MM.1S (cell line): ENCODE data around the gene LOXHD1.
A peak's percentile ranks its signal among the peaks of the same experiment; 100 is the strongest.

Source experiments
- DNase-seq: peaks from one replicate; pipeline ENCODE4 v3.0.0-alpha.2; 2015
- H2AFZ ChIP-seq: fragments of 300-600 bp; sonication (generic); 2 replicates; pipeline ENCODE4 v1.6.0; 2016; ENCODE audit warnings: antibody characterized with exemption, low read length
- H3F3A ChIP-seq: fragments of 300-600 bp; sonication (generic); 2 replicates; pipeline ENCODE4 v1.6.1; 2016; ENCODE audit warnings: mild to moderate bottlenecking, antibody characterized with exemption, low read length, moderate library complexity, mixed read lengths; ENCODE audit not compliant: insufficient read depth
- H3K27ac ChIP-seq: fragments of 300-600 bp; sonication (generic); 2 replicates; pipeline ENCODE4 v1.5.1; 2016; ENCODE audit warnings: mild to moderate bottlenecking, low read length
- H3K27me3 ChIP-seq: fragments of 300-600 bp; sonication (generic); replicated peaks from 2 replicates; pipeline ENCODE4 v1.6.0; 2016; ENCODE audit warnings: low read length; ENCODE audit not compliant: insufficient read depth
- H3K36me3 ChIP-seq: fragments of 300-600 bp; sonication (generic); replicated peaks from 2 replicates; pipeline ENCODE4 v1.6.1; 2016; ENCODE audit warnings: mild to moderate bottlenecking, low read length, mixed read lengths; ENCODE audit not compliant: insufficient read depth
- H3K4me1 ChIP-seq: fragments of 300-600 bp; sonication (generic); 2 replicates; pipeline ENCODE4 v1.6.1; 2016; ENCODE audit warnings: low read length, mixed read lengths
- H3K4me2 ChIP-seq: fragments of 300-600 bp; sonication (generic); 2 replicates; pipeline ENCODE4 v1.6.0; 2016; ENCODE audit warnings: low read depth, low read length
- H3K4me3 ChIP-seq: fragments of 300-600 bp; sonication (generic); 2 replicates; pipeline ENCODE4 v1.5.1; 2016; ENCODE audit warnings: low read length, mixed read lengths
- H3K79me2 ChIP-seq: fragments of 300-600 bp; sonication (generic); 2 replicates; pipeline ENCODE4 v1.6.1; 2016; ENCODE audit warnings: mixed run types, low read length, mixed read lengths
- H3K9ac ChIP-seq: fragments of 300-600 bp; sonication (generic); 2 replicates; pipeline ENCODE4 v1.6.1; 2016; ENCODE audit warnings: low read length, mixed read lengths
- H3K9me2 ChIP-seq: fragments of 300-600 bp; sonication (generic); replicated peaks from 2 replicates; pipeline ENCODE4 v1.6.1; 2016; ENCODE audit warnings: mild to moderate bottlenecking, low read length, mixed read lengths; ENCODE audit not compliant: insufficient read depth
- H3K9me3 ChIP-seq: fragments of 300-600 bp; sonication (generic); replicated peaks from 2 replicates; pipeline ENCODE4 v1.6.1; 2016; ENCODE audit warnings: mild to moderate bottlenecking, low read length, mixed read lengths; ENCODE audit not compliant: insufficient read depth
- H4K20me1 ChIP-seq: fragments of 300-600 bp; sonication (generic); 2 replicates; pipeline ENCODE4 v1.6.1; 2016; ENCODE audit warnings: mild to moderate bottlenecking, low read length, moderate library complexity, mixed read lengths; ENCODE audit not compliant: insufficient read depth
- CTCF ChIP-seq: fragments of 300-600 bp; sonication (generic); IDR thresholded peaks from 2 replicates; pipeline ENCODE4 v1.5.1; 2016; ENCODE audit warnings: antibody characterized with exemption, low read length, mixed read lengths
- EZH2 ChIP-seq: fragments of 300-600 bp; sonication (generic); optimal IDR thresholded peaks from 2 replicates; pipeline ENCODE3; 2017; ENCODE audit warnings: low read depth, mild to moderate bottlenecking, antibody characterized with exemption, low read length, mixed read lengths
- EZH2phosphoT487 ChIP-seq: fragments of 300-600 bp; sonication (generic); IDR thresholded peaks from 2 replicates; pipeline ENCODE4 v1.6.1; 2018; ENCODE audit warnings: antibody characterized with exemption, low read length

LOXHD1 gene

GRCh38 chr18:46474487-46475389 lies 182.3 kb downstream of the LOXHD1 start:
- peaks cover 16% of the 10 kb centered on the region for H3K4me1 ChIP-seq
- no peaks in the 10 kb centered on the region for H3K27me3 ChIP-seq
- peak overlapping the region; percentile 41 for H3K4me2 ChIP-seq
- H3K9me2 ChIP-seq = no peaks in the 10 kb centered on the region
- H3F3A ChIP-seq = 0 out of 2 replicates have a peak, but pooled peaks cover 4% of the 10 kb centered on the region
- no peaks in the 10 kb centered on the region for H3K79me2 ChIP-seq
- peak overlapping the region; percentile 52; the same call in 1 of the 2 replicates for H3K27ac ChIP-seq
- H3K36me3 ChIP-seq = no peaks in the 10 kb centered on the region
- no peaks in the 10 kb centered on the region for H3K9me3 ChIP-seq
- peak overlapping the region; percentile 33; the same call in 1 of the 2 replicates for H2AFZ ChIP-seq
- H3K4me3 ChIP-seq = no peak overlapping the region
- no peak overlapping the region for H3K9ac ChIP-seq
- H4K20me1 ChIP-seq = no peaks in the 10 kb centered on the region
- DNase-seq = peak; percentile 83
- TF ChIP-seq EZH2phosphoT487 = no peak
- TF ChIP-seq CTCF = peak; percentile 11; the same call in 1 of the 2 replicates
- TF ChIP-seq EZH2 = no peak

- Histone ChIP-seq H3K9me2 (no peaks in the 10 kb centered on the region), H2AFZ (no peak overlapping the region), H3F3A (0 out of 2 replicates have a peak, but pooled peaks cover 4% of the 10 kb centered on the region), H3K79me2 (no peaks in the 10 kb centered on the region), H3K27me3 (no peaks in the 10 kb centered on the region), H3K4me3 (no peak overlapping the region), H3K4me1 (peaks cover 16% of the 10 kb centered on the region), H3K4me2 (no peak overlapping the region), H3K27ac (no peak overlapping the region), H4K20me1 (no peaks in the 10 kb centered on the region), H3K9ac (no peak overlapping the region), H3K36me3 (no peaks in the 10 kb centered on the region), H3K9me3 (no peaks in the 10 kb centered on the region)
- TF ChIP-seq EZH2phosphoT487 (no peak), EZH2 (no peak), CTCF (no peak)
- no peak for DNase-seq
Observed at GRCh38 chr18:46471809-46472498, 185.1 kb downstream of the LOXHD1 start.

DNA sequence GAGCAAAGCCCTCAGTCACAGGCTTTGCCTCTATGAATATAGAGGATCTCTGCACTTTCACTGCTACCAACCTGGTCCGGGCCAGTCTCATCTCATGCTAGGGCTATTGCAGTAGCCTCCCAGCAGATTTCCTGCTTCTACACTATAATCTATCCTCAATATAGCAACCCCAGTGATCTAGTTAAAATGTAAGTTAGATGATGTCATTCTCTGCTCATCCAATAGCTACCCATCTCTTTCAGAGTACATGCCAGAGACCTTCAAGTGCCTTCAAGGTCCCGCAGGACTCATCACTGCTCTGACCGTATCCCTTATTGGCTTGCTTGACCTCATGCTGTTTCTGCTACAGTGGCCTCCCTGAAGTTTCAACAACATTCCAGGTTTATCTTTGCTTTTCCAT lies 186.3 kb downstream of the LOXHD1 start:
- H3K9me3 ChIP-seq = no peaks in the 10 kb centered on the region
- H3K79me2 ChIP-seq = no peaks in the 10 kb centered on the region
- no peaks in the 10 kb centered on the region for H4K20me1 ChIP-seq
- no peaks in the 10 kb centered on the region for H3K36me3 ChIP-seq
- no peak overlapping the region for H3K4me2 ChIP-seq
- H2AFZ ChIP-seq = no peak overlapping the region
- H3F3A ChIP-seq = 0 out of 2 replicates have a peak, but pooled peaks cover 4% of the 10 kb centered on the region
- no peaks in the 10 kb centered on the region for H3K9me2 ChIP-seq
- no peak overlapping the region for H3K9ac ChIP-seq
- peaks cover 16% of the 10 kb centered on the region for H3K4me1 ChIP-seq
- no peak overlapping the region for H3K4me3 ChIP-seq
- H3K27me3 ChIP-seq = no peaks in the 10 kb centered on the region
- DNase-seq = no peak
- H3K27ac ChIP-seq = no peak overlapping the region
- TF ChIP-seq EZH2phosphoT487 = no peak
- TF ChIP-seq EZH2 = no peak
- no peak for TF ChIP-seq CTCF
